GM11168 (cell line): ENCODE data around the gene RAI1.

ENCODE experiments used
- in situ Hi-C: fragments of 300-500 bp; cut with MboI; formaldehyde crosslinking; loops from one replicate; pipeline ENCODE4 v1.12.0; 2022; ENCODE audit warnings: low sequenced_read_pairs; ENCODE audit not compliant: unreplicated experiment

The RAI1 gene

GRCh38 chr17:17757956-17758845 is 76.9 kb downstream of the RAI1 start:
- in situ Hi-C loops = no loop called here

- in situ Hi-C loops = no loop called here
Observed at GRCh38 chr17:17758941-17759563, 77.8 kb downstream of the RAI1 start.

- in situ Hi-C loops = no loop called here
Observed at GRCh38 chr17:17760350-17760749, 79.1 kb downstream of the RAI1 start.

- in situ Hi-C loops = no loop called here
Observed at GRCh38 chr17:17760872-17761550, 79.8 kb downstream of the RAI1 start.

- in situ Hi-C loops = no loop called here
Observed at GRCh38 chr17:17761894-17762743, 80.9 kb downstream of the RAI1 start.

GRCh38 chr17:17762744-17763105 is 81.5 kb downstream of the RAI1 start:
- in situ Hi-C loops = no loop called here

GRCh38 chr17:17763136-17763535 is 81.9 kb downstream of the RAI1 start:
- in situ Hi-C loops = no loop called here

GRCh38 chr17:17763734-17764133 is 82.5 kb downstream of the RAI1 start:
- in situ Hi-C loops = no loop called here

- in situ Hi-C loops = no loop called here
Observed at GRCh38 chr17:17765359-17766076, 84.3 kb downstream of the RAI1 start.

GRCh38 chr17:17766077-17766743 is 85.0 kb downstream of the RAI1 start:
- in situ Hi-C loops = no loop called here

- in situ Hi-C loops = no loop called here
Observed at GRCh38 chr17:17766744-17767120, 85.5 kb downstream of the RAI1 start.

GRCh38 chr17:17767154-17767869 is 86.1 kb downstream of the RAI1 start:
- in situ Hi-C loops = no loop called here

GRCh38 chr17:17767887-17768418 is 86.7 kb downstream of the RAI1 start:
- in situ Hi-C loops = no loop called here

- in situ Hi-C loops = no loop called here
Observed at GRCh38 chr17:17768424-17769088, 87.3 kb downstream of the RAI1 start.

GRCh38 chr17:17769869-17770631 is 88.8 kb downstream of the RAI1 start:
- in situ Hi-C loops = no loop called here

- in situ Hi-C loops = no loop called here
Observed at GRCh38 chr17:17770632-17771044, 89.4 kb downstream of the RAI1 start.
